ENCODE measurements around the gene CCDC85A.

Gene CCDC85A

GRCh38 chr2:56263876-56264275 lies 80.1 kb downstream of the CCDC85A start:
- no CpG with 5 or more reads among the region's 2 CpGs for WGBS (ENCODE audit: insufficient coverage, insufficient read length)
- DNase-seq (ENCODE audit: low read depth, low spot score): no peak
- Histone ChIP-seq H3K4me3 (ENCODE audit: low read length) (no peak overlapping the region), H3K27ac (ENCODE audit: low read length) (no peak overlapping the region), H3K36me3 (ENCODE audit: control insufficient read depth, insufficient read depth, low read length) (no peaks in the 10 kb centered on the region), H3K27me3 (ENCODE audit: control insufficient read depth, insufficient read depth, low read length) (no peaks in the 10 kb centered on the region), H3K9me3 (ENCODE audit: control insufficient read depth, insufficient read depth, low read length) (no peaks in the 10 kb centered on the region), H3K4me1 (ENCODE audit: control insufficient read depth, insufficient read depth, low read length) (no peaks in the 10 kb centered on the region)

DNA sequence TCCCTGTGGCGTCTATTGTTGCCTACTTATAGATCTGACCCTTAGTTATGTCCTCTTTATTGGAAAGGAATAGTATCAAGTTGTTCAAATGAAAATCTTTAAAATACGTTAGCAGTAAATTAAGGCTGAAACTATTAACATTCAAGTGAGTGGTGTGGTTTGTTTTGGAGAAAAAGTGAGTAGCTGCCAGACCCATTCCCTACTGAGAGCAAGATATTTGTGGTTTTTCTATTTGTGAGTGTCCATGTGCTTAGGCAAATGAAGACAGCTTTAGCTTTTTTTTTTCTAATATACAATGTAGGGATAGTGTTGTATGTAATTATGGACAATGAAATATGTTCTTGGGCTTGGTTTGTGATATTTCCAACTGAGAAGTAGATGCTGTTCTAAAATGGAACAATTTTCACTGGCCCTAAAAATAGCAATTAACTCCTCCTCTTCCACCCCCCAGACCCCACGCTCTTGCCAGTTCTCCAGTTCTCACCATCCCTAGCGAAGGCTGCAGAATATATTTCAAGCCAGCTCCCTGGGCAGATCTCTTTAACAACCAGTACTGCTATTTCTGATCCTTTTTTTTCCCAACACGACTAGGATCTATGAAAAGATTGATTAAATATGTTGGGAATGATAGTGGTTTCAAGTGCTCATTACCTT lies 83.1 kb downstream of the CCDC85A start:
- H3K4me1 ChIP-seq (ENCODE audit: control insufficient read depth, insufficient read depth, low read length): 0 out of 2 replicates have a peak, but pooled peaks cover 1% of the 10 kb centered on the region
- no peak overlapping the region for H3K27ac ChIP-seq (ENCODE audit: low read length)
- H3K9me3 ChIP-seq (ENCODE audit: control insufficient read depth, insufficient read depth, low read length): no peaks in the 10 kb centered on the region
- DNase-seq (ENCODE audit: low read depth, low spot score): no peak
- no peak overlapping the region for H3K4me3 ChIP-seq (ENCODE audit: low read length)
- no peaks in the 10 kb centered on the region for H3K36me3 ChIP-seq (ENCODE audit: control insufficient read depth, insufficient read depth, low read length)
- no peaks in the 10 kb centered on the region for H3K27me3 ChIP-seq (ENCODE audit: control insufficient read depth, insufficient read depth, low read length)
- WGBS (ENCODE audit: insufficient coverage, insufficient read length): 100% methylated on average over 1 of the region's 5 CpGs

GRCh38 chr2:56267415-56267788 lies 83.6 kb downstream of the CCDC85A start:
- DNase-seq (ENCODE audit: low read depth, low spot score): no peak
- no CpG with 5 or more reads among the region's 3 CpGs for WGBS (ENCODE audit: insufficient coverage, insufficient read length)
- Histone ChIP-seq H3K27me3 (ENCODE audit: control insufficient read depth, insufficient read depth, low read length) (no peaks in the 10 kb centered on the region), H3K4me1 (ENCODE audit: control insufficient read depth, insufficient read depth, low read length) (0 out of 2 replicates have a peak, but pooled peaks cover 1% of the 10 kb centered on the region), H3K27ac (ENCODE audit: low read length) (no peak overlapping the region), H3K9me3 (ENCODE audit: control insufficient read depth, insufficient read depth, low read length) (no peaks in the 10 kb centered on the region), H3K4me3 (ENCODE audit: low read length) (no peak overlapping the region), H3K36me3 (ENCODE audit: control insufficient read depth, insufficient read depth, low read length) (no peaks in the 10 kb centered on the region)

DNA sequence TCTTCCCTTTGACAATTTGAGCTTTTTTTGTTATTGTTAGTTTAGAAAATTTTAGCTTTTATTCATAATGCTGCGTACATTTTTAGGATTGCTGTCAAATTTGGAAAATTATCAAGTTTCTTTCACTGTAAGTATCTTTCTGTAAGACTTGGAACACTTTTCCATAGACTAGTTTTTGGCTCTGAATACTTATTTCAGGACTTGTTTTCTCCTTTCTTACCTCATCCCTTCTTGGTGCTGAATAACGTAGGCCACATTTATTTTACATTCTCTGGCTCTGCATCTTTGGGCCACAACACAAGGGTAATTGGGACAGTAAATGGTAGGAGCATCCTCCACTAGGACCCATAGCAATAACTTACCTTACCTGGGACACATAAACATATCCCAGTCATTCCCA lies 85.1 kb downstream of the CCDC85A start:
- Histone ChIP-seq H3K36me3 (ENCODE audit: control insufficient read depth, insufficient read depth, low read length) (no peaks in the 10 kb centered on the region), H3K4me1 (ENCODE audit: control insufficient read depth, insufficient read depth, low read length) (0 out of 2 replicates have a peak, but pooled peaks cover 1% of the 10 kb centered on the region), H3K4me3 (ENCODE audit: low read length) (no peak overlapping the region), H3K27ac (ENCODE audit: low read length) (no peak overlapping the region), H3K9me3 (ENCODE audit: control insufficient read depth, insufficient read depth, low read length) (no peaks in the 10 kb centered on the region), H3K27me3 (ENCODE audit: control insufficient read depth, insufficient read depth, low read length) (no peaks in the 10 kb centered on the region)
- DNase-seq (ENCODE audit: low read depth, low spot score): no peak
- WGBS (ENCODE audit: insufficient coverage, insufficient read length): no CpG with 5 or more reads among the region's 2 CpGs

- no peak for DNase-seq (ENCODE audit: low read depth, low spot score)
- no peak overlapping the region for H3K27ac ChIP-seq (ENCODE audit: low read length)
- no peak overlapping the region for H3K4me3 ChIP-seq (ENCODE audit: low read length)
- no CpG with 5 or more reads among the region's 2 CpGs for WGBS (ENCODE audit: insufficient coverage, insufficient read length)
- 0 out of 2 replicates have a peak, but pooled peaks cover 1% of the 10 kb centered on the region for H3K4me1 ChIP-seq (ENCODE audit: control insufficient read depth, insufficient read depth, low read length)
- H3K36me3 ChIP-seq (ENCODE audit: control insufficient read depth, insufficient read depth, low read length): no peaks in the 10 kb centered on the region
- no peaks in the 10 kb centered on the region for H3K9me3 ChIP-seq (ENCODE audit: control insufficient read depth, insufficient read depth, low read length)
- H3K27me3 ChIP-seq (ENCODE audit: control insufficient read depth, insufficient read depth, low read length): no peaks in the 10 kb centered on the region
Observed at GRCh38 chr2:56271275-56271674, 87.5 kb downstream of the CCDC85A start.

DNA sequence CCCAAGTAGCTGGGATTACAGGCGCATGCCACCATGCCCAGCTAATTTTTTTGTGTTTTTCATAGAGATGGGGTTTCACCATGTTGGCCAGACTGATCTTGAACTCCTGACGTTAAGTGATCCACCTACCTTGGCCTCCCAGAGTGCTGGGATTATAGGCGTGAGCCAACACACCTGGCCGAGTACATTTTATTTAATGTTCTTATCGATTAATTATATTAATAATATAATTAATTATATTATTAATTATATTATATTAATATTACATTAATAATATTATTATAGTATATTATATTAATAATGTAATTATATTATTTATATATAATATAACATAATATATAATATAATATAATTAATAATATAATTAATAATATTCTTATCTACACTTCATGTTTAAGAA lies 101.4 kb downstream of the CCDC85A start:
- Histone ChIP-seq H3K9me3 (ENCODE audit: control insufficient read depth, insufficient read depth, low read length) (no peaks in the 10 kb centered on the region), H3K27me3 (ENCODE audit: control insufficient read depth, insufficient read depth, low read length) (no peaks in the 10 kb centered on the region), H3K36me3 (ENCODE audit: control insufficient read depth, insufficient read depth, low read length) (no peaks in the 10 kb centered on the region), H3K4me3 (ENCODE audit: low read length) (no peak overlapping the region), H3K27ac (ENCODE audit: low read length) (no peak overlapping the region), H3K4me1 (ENCODE audit: control insufficient read depth, insufficient read depth, low read length) (no peaks in the 10 kb centered on the region)
- DNase-seq (ENCODE audit: low read depth, low spot score): no peak
- WGBS (ENCODE audit: insufficient coverage, insufficient read length): no CpG with 5 or more reads among the region's 5 CpGs

- WGBS (ENCODE audit: insufficient coverage, insufficient read length): no CpG with 5 or more reads among the region's 2 CpGs
- H3K4me1 ChIP-seq (ENCODE audit: control insufficient read depth, insufficient read depth, low read length): no peaks in the 10 kb centered on the region
- no peaks in the 10 kb centered on the region for H3K9me3 ChIP-seq (ENCODE audit: control insufficient read depth, insufficient read depth, low read length)
- DNase-seq (ENCODE audit: low read depth, low spot score): no peak
- no peak overlapping the region for H3K4me3 ChIP-seq (ENCODE audit: low read length)
- no peak overlapping the region for H3K27ac ChIP-seq (ENCODE audit: low read length)
- H3K27me3 ChIP-seq (ENCODE audit: control insufficient read depth, insufficient read depth, low read length): no peaks in the 10 kb centered on the region
- H3K36me3 ChIP-seq (ENCODE audit: control insufficient read depth, insufficient read depth, low read length): no peaks in the 10 kb centered on the region
Observed at GRCh38 chr2:56286936-56287335, 103.1 kb downstream of the CCDC85A start.

GRCh38 chr2:56287508-56287907 lies 103.7 kb downstream of the CCDC85A start:
- no peak overlapping the region for H3K4me3 ChIP-seq (ENCODE audit: low read length)
- no peaks in the 10 kb centered on the region for H3K27me3 ChIP-seq (ENCODE audit: control insufficient read depth, insufficient read depth, low read length)
- no peaks in the 10 kb centered on the region for H3K36me3 ChIP-seq (ENCODE audit: control insufficient read depth, insufficient read depth, low read length)
- no peak for DNase-seq (ENCODE audit: low read depth, low spot score)
- H3K4me1 ChIP-seq (ENCODE audit: control insufficient read depth, insufficient read depth, low read length): no peaks in the 10 kb centered on the region
- H3K9me3 ChIP-seq (ENCODE audit: control insufficient read depth, insufficient read depth, low read length): no peaks in the 10 kb centered on the region
- no peak overlapping the region for H3K27ac ChIP-seq (ENCODE audit: low read length)

- Histone ChIP-seq H3K27me3 (ENCODE audit: control insufficient read depth, insufficient read depth, low read length) (no peaks in the 10 kb centered on the region), H3K27ac (ENCODE audit: low read length) (no peak overlapping the region), H3K4me3 (ENCODE audit: low read length) (no peak overlapping the region), H3K36me3 (ENCODE audit: control insufficient read depth, insufficient read depth, low read length) (no peaks in the 10 kb centered on the region), H3K9me3 (ENCODE audit: control insufficient read depth, insufficient read depth, low read length) (no peaks in the 10 kb centered on the region), H3K4me1 (ENCODE audit: control insufficient read depth, insufficient read depth, low read length) (no peaks in the 10 kb centered on the region)
- WGBS (ENCODE audit: insufficient coverage, insufficient read length): no CpG with 5 or more reads among the region's 2 CpGs
- DNase-seq (ENCODE audit: low read depth, low spot score): no peak
Observed at GRCh38 chr2:56287974-56288373, 104.2 kb downstream of the CCDC85A start.

- Histone ChIP-seq H3K27me3 (ENCODE audit: control insufficient read depth, insufficient read depth, low read length) (no peaks in the 10 kb centered on the region), H3K4me3 (ENCODE audit: low read length) (no peak overlapping the region), H3K36me3 (ENCODE audit: control insufficient read depth, insufficient read depth, low read length) (no peaks in the 10 kb centered on the region), H3K9me3 (ENCODE audit: control insufficient read depth, insufficient read depth, low read length) (no peaks in the 10 kb centered on the region), H3K4me1 (ENCODE audit: control insufficient read depth, insufficient read depth, low read length) (no peaks in the 10 kb centered on the region), H3K27ac (ENCODE audit: low read length) (no peak overlapping the region)
- no peak for DNase-seq (ENCODE audit: low read depth, low spot score)
- WGBS (ENCODE audit: insufficient coverage, insufficient read length): no CpG with 5 or more reads among the region's 2 CpGs
Observed at GRCh38 chr2:56288838-56289580, 105.2 kb downstream of the CCDC85A start.

DNA sequence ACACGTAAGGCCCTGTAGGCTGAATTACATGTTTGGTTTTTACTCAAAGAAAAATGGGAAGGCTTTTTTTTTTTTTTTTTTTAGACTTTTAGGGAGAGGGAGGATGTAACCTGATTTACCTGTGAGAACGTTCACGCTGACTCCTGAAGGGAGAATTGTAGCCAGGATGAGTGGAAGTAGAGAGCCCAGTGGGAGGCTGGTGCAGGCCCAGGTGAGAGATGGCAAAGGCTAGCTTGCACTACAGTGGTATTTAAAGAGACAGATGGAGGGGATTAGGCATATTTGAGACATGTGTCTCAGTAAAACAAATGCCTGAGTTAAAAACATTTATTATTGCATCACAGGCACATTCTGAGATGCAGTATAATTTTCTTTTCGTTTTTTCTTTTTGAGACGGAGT lies 107.9 kb downstream of the CCDC85A start:
- no peak overlapping the region for H3K27ac ChIP-seq (ENCODE audit: low read length)
- no peaks in the 10 kb centered on the region for H3K36me3 ChIP-seq (ENCODE audit: control insufficient read depth, insufficient read depth, low read length)
- H3K4me1 ChIP-seq (ENCODE audit: control insufficient read depth, insufficient read depth, low read length): no peaks in the 10 kb centered on the region
- no peaks in the 10 kb centered on the region for H3K9me3 ChIP-seq (ENCODE audit: control insufficient read depth, insufficient read depth, low read length)
- no CpG with 5 or more reads among the region's 5 CpGs for WGBS (ENCODE audit: insufficient coverage, insufficient read length)
- H3K27me3 ChIP-seq (ENCODE audit: control insufficient read depth, insufficient read depth, low read length): no peaks in the 10 kb centered on the region
- H3K4me3 ChIP-seq (ENCODE audit: low read length): no peak overlapping the region
- DNase-seq (ENCODE audit: low read depth, low spot score): no peak
